ENCODE measurements around the gene EIF2S3. TPM values are rescaled to one million over a fixed set of nuclear protein-coding genes. Genes with fewer than 3 reads are reported as not detected.
"Not testable (repeated sequence)": the region's sequence is repeated elsewhere in the genome, so short reads cannot be mapped to it uniquely, and the experiment has no call there.

Gene EIF2S3
- total and polyA plus RNA-seq, 2 of the 13 experiments (the other 11 are each of a cell fraction or from before 2014, with no cell fraction given): 61.0 to 183 TPM

DNA sequence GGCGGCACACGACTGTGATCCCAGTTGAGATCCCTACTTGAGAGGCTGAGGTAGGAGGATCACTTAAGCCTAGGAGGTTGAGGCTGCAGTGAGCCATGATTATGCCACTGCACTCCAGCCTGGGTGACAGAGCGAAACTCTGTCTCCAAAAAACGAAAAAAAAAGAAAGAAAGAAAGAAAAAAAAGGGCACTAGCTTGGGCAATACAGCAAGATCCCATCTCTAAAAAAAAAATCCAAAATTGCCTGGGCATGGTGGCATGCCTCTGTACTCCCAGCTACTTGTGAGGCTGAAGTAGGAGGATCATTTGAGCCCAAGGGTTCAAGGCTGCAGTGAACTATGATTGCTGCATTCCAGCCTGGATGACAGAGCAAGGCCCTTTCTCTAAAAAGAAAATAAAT lies 17.0 kb upstream of the EIF2S3 start (continued):
- TF ChIP-seq STAT5B (CRISPR knock-in tag; IDR thresholded peaks at IDR 0.05): no peak
- no peak for TF ChIP-seq ISX (CRISPR knock-in tag; conservative IDR thresholded peaks at IDR 0.05)

DNA sequence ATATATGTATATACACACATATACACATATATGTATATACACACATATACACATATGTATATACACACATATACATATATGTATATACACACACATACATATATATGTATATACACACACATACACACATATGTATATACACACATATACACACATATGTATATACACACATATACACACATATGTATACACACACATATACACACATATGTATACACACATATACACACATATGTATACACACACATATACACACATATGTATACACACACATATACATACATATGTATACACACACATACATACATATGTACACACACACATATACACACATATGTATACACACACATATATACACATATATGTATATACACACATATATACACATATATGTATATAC lies 8.7 kb upstream of the EIF2S3 start:
- H4K20me1 ChIP-seq (ENCODE audit: insufficient read depth, low read length); ATAC-seq; DNase-seq (ENCODE audit: low spot score); H2AFZ ChIP-seq (ENCODE audit: low read length); in situ Hi-C loops (cut with HindIII; ENCODE audit: extremely low pct_ligation_motif_present, low pct_unique_long_range_greater_than_20kb); BruUV-seq (replicated peaks); CTCF ChIA-PET (ENCODE audit: low intra/inter-chr PET ratio, low total read pairs); H3K36me3 ChIP-seq (replicated peaks in 1 of 2; ENCODE audit: control insufficient read depth in 1 of 2, insufficient read depth in 2 of 2, low read length in 2 of 2); H3K4me2 ChIP-seq (ENCODE audit: low read depth, low read length); H3K27me3 ChIP-seq (ENCODE audit: control insufficient read depth in 1 of 2, insufficient read depth in 2 of 2, low read length in 2 of 2); H3K9me3 ChIP-seq (ENCODE audit: low read length); H3K27ac ChIP-seq (ENCODE audit: extremely low read length, insufficient read depth, low read length); H3K4me3 ChIP-seq (replicated peaks in 1 of 3; ENCODE audit: insufficient read depth in 1 of 3, low read depth in 2 of 3, low read length in 3 of 3); H3K4me1 ChIP-seq (ENCODE audit: insufficient read depth, low read length); H3K9ac ChIP-seq (ENCODE audit: insufficient read depth, low read depth, low read length); POLR2A ChIA-PET; H3K79me2 ChIP-seq (ENCODE audit: insufficient read depth, low read length); intact Hi-C loops (cut with micrococcal nuclease; ENCODE audit: unreplicated experiment): not testable (repeated sequence)
- FAIRE-seq: peak; percentile 32

DNA sequence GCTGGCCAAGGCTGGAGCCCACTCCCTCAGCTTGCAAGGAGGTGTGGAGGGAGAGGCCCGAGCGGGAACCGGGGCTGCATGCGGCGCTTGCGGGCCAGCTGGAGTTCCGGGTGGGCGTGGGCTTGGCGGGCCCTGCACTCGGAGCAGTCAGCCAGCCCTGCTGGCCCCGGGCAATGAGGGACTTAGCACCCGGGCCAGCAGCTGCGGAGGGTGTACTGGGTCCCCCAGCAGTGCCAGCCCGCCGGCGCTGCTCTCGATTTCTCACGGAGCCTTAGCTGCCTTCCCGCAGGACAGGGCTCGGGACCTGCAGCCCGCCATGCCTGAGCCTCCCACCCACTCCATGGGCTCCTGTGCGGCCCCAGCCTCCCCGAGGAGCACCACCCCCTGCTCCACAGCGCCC lies 5.1 kb upstream of the EIF2S3 start:
- H4K20me1 ChIP-seq (ENCODE audit: insufficient read depth, low read length); FAIRE-seq; H3K9ac ChIP-seq (ENCODE audit: insufficient read depth, low read depth, low read length); H3K27ac ChIP-seq (ENCODE audit: extremely low read length, insufficient read depth, low read length); H3K9me3 ChIP-seq (ENCODE audit: low read length); H2AFZ ChIP-seq (ENCODE audit: low read length); H3K36me3 ChIP-seq (replicated peaks in 1 of 2; ENCODE audit: control insufficient read depth in 1 of 2, insufficient read depth in 2 of 2, low read length in 2 of 2); CTCF ChIA-PET (ENCODE audit: low intra/inter-chr PET ratio, low total read pairs); BruUV-seq (replicated peaks); H3K27me3 ChIP-seq (ENCODE audit: control insufficient read depth in 1 of 2, insufficient read depth in 2 of 2, low read length in 2 of 2); ATAC-seq; H3K4me3 ChIP-seq (replicated peaks in 1 of 3; ENCODE audit: insufficient read depth in 1 of 3, low read depth in 2 of 3, low read length in 3 of 3); H3K79me2 ChIP-seq (ENCODE audit: insufficient read depth, low read length); H3K4me2 ChIP-seq (ENCODE audit: low read depth, low read length); H3K4me1 ChIP-seq (ENCODE audit: insufficient read depth, low read length); in situ Hi-C loops (cut with HindIII; ENCODE audit: extremely low pct_ligation_motif_present, low pct_unique_long_range_greater_than_20kb); intact Hi-C loops (cut with micrococcal nuclease; ENCODE audit: unreplicated experiment); DNase-seq (ENCODE audit: low spot score): not testable (repeated sequence)
- POLR2A ChIA-PET: interaction anchor here (1.4 to 2.5 kb wide), 3 partner anchors 22 to 99 kb away, joined by 5 to 26 read pairs (median 7); partner anchors contain the start of gene ZFX
- WGBS (ENCODE audit: low lambda C conversion rate): no CpG with 5 or more reads among the region's 24 CpGs
